Fibroblast of the aortic adventitia (primary cell): ENCODE data around the gene CCNB3. TPM values are rescaled to one million over a fixed set of nuclear protein-coding genes. Genes with fewer than 3 reads are reported as not detected.

Experiments
- DNase-seq: peaks from one replicate; pipeline ENCODE4 v3.0.0-alpha.2; 2010; ENCODE audit warnings: low read depth
- H3K4me3 ChIP-seq: 2 replicates; pipeline ENCODE4 v1.5.1; 2011; ENCODE audit warnings: low read depth, mild to moderate bottlenecking, control low read depth, low read length, moderate library complexity
- total RNA-seq: library from RNA; depleted of rRNA; stranded (reverse); fragments of >200 nt; gene quantifications from 2 replicates; pipeline ENCODE4 v1.2.3, GENCODE V29; 2012; ENCODE audit warnings: low replicate concordance
- TF ChIP-seq, protein P1 (sequence below): IDR thresholded peaks from 2 replicates; pipeline ENCODE4 v1.5.1; 2011; ENCODE audit warnings: mild to moderate bottlenecking, low read length, control low read depth, inconsistent platforms; ENCODE audit not compliant: insufficient read depth

CCNB3 gene, protein sequence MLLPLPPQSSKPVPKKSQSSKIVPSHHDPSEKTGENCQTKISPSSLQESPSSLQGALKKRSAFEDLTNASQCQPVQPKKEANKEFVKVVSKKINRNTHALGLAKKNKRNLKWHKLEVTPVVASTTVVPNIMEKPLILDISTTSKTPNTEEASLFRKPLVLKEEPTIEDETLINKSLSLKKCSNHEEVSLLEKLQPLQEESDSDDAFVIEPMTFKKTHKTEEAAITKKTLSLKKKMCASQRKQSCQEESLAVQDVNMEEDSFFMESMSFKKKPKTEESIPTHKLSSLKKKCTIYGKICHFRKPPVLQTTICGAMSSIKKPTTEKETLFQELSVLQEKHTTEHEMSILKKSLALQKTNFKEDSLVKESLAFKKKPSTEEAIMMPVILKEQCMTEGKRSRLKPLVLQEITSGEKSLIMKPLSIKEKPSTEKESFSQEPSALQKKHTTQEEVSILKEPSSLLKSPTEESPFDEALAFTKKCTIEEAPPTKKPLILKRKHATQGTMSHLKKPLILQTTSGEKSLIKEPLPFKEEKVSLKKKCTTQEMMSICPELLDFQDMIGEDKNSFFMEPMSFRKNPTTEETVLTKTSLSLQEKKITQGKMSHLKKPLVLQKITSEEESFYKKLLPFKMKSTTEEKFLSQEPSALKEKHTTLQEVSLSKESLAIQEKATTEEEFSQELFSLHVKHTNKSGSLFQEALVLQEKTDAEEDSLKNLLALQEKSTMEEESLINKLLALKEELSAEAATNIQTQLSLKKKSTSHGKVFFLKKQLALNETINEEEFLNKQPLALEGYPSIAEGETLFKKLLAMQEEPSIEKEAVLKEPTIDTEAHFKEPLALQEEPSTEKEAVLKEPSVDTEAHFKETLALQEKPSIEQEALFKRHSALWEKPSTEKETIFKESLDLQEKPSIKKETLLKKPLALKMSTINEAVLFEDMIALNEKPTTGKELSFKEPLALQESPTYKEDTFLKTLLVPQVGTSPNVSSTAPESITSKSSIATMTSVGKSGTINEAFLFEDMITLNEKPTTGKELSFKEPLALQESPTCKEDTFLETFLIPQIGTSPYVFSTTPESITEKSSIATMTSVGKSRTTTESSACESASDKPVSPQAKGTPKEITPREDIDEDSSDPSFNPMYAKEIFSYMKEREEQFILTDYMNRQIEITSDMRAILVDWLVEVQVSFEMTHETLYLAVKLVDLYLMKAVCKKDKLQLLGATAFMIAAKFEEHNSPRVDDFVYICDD (N-terminal part only)
- 0.09 and 0.82 TPM in 2 replicates for total RNA-seq

DNA sequence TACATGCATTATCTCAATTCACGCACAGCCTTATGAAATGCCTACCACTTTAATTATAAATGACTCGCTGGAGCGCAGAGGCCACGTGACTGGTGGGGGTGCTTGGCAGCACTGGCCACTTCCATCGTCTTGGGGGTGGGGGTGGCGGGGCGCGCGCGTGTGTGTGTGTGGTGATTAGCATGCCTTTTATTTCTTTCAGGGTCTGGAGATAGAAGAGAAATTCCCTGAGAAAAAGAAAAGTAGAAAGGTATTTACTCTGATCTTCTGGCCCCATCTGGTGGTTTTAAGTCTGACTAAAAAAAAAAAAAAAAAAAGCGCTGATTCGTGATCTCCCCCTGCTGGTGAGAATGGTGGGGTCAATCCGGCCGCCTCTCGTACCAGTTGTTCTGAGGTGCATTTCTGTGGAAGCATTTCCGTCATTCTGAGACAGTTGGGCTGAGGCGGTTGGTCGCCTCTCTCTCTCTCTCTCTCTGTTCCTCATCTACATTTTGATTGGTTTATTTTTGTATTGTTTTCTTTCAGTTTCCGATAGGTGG lies at the start of gene CCNB3:
Gene CCNB3 (plus strand): TSS at position 402 of the 536 bp plus-strand sequence. CDS start 80,399 bp downstream, outside the sequence.
- H3K4me3 ChIP-seq, result peak within 1 kb of the TSS; percentile 39
- TF ChIP-seq, protein P1, sequence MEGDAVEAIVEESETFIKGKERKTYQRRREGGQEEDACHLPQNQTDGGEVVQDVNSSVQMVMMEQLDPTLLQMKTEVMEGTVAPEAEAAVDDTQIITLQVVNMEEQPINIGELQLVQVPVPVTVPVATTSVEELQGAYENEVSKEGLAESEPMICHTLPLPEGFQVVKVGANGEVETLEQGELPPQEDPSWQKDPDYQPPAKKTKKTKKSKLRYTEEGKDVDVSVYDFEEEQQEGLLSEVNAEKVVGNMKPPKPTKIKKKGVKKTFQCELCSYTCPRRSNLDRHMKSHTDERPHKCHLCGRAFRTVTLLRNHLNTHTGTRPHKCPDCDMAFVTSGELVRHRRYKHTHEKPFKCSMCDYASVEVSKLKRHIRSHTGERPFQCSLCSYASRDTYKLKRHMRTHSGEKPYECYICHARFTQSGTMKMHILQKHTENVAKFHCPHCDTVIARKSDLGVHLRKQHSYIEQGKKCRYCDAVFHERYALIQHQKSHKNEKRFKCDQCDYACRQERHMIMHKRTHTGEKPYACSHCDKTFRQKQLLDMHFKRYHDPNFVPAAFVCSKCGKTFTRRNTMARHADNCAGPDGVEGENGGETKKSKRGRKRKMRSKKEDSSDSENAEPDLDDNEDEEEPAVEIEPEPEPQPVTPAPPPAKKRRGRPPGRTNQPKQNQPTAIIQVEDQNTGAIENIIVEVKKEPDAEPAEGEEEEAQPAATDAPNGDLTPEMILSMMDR, result peak; percentile 66
- peak; percentile 75 for DNase-seq

DNA sequence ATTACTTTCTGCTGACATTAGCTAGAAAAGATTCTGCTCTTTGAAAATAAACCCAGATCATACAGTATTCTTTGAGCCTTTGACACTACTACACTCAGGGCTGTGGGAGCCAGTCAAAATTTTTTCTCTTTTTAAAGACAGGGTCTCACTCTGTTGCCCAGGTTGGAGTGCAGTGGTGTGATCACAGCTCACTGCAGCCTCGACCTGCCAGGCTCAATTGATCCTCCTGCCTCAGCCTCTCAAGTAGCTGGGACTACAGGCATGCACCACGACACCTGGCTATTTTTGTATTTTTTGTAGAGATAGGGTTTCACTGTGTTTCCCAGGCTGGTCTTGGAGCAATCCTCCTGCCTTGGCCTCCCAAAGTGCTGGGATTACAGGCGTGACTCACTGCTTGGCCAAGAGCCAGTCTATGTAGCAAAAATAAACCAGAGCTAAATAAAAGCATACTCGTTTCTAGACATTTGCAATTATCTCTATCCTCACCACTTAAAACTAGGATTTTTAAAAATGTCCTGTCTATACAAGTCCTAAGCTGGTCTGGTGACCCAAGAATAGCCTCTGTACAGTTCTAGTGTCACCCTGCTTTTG lies 46.9 kb upstream of the CCNB3 start:
- TF ChIP-seq, protein P1, result no peak
- H3K4me3 ChIP-seq, result no peak overlapping the region
- peak; percentile 16 for DNase-seq

DNA sequence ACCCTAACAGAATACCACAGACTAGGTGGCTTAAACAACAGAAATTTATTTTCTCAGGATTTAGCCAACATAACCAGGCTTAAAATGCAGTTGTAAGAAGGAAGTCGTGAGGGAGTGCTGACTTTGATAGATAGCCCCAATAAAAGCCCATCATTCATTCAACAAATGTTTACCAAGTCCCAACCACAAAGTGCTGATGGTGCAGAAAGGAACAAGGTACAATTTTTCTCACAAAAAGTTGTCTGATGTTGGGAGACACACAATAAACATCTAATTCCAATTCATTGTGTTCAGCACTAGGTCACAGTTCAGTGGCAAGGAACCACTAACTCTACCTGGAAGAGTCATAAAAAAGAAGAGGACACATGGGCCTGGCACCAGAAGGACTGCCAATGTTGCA lies 46.0 kb upstream of the CCNB3 start:
- no peak for DNase-seq
- TF ChIP-seq, protein P1, result no peak
- H3K4me3 ChIP-seq, result no peak overlapping the region

DNA sequence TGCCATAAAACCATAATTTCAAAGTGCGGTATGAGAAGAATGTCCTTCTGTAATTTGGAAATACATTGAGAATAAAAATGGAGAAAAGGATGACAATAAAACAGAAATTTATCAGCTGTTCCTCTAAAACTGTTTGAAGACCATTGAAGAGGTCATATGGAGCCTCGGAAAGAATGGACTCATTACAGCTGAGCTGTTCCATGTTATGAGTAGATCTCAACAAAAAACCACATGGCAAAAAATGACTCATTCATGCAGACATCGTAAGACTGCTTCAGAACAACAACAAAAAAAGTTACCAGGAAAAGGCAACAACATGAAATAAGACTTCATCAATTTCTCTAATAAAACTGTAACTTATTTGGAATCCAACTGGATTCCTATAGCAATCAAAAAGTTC lies 43.4 kb upstream of the CCNB3 start:
- TF ChIP-seq, protein P1, result no peak
- DNase-seq, result no peak
- H3K4me3 ChIP-seq, result no peak overlapping the region

DNA sequence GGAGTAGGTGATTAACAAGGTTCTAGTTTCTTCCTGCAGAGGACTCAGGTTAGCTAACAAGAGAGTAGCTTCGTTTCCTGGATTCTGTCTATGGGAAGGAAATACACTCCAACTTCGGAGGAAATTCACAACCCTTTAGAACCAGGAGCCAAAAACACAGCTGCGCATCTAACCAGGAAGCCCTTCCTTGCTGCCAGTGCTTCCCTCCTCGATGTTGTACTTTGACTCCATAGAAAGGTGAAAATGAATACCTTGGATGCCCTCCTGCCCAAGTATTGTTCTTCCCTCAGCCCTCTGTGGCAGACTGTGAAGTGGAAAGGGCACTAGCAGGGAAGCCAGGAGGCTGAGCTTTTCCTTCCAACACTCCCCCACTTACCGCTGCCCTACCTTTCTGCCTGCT lies 38.8 kb upstream of the CCNB3 start:
- TF ChIP-seq, protein P1, result no peak
- no peak overlapping the region for H3K4me3 ChIP-seq
- no peak for DNase-seq

DNA sequence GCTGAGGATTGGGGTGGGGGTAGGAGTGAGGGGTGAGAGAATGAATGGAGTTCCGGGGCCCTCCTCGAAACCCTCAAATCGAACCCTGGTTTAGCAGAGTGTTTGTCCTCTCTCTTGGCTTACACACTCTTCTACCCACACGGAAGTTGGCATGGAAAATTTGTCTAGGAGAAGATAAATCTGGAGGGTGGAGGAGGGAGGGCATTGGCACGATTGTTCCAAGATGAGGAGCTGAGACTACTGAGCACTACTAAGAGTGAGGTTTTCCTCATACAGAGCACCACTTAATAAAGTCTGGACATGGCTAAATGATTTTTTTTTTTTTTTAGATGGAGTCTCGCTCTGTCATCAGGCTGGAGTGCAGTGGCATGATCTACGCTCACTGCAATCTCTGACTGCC lies 37.2 kb upstream of the CCNB3 start:
- TF ChIP-seq, protein P1, result no peak
- H3K4me3 ChIP-seq, result no peak overlapping the region
- DNase-seq, result no peak
